SU-DHL-6 (cell line): Measurements from ENCODE around the gene MROH2A.

ENCODE experiments used
- H2AFZ ChIP-seq: fragments of 200-600 bp; sonication (generic); 2 replicates; pipeline ENCODE4 v1.6.1; 2014; ENCODE audit warnings: low read depth, mild to moderate bottlenecking, moderate library complexity, mixed read lengths, antibody characterized with exemption, low read length; ENCODE audit not compliant: severe bottlenecking
- H3F3A ChIP-seq: fragments of 200-600 bp; shearing (Covaris generic); 2 replicates; pipeline ENCODE4 v1.6.0; 2016; ENCODE audit warnings: antibody characterized with exemption, mild to moderate bottlenecking; ENCODE audit not compliant: insufficient read depth
- H3K27ac ChIP-seq: fragments of 200-600 bp; sonication (generic); 2 replicates; pipeline ENCODE4 v1.5.1; 2016; ENCODE audit warnings: low read depth, mild to moderate bottlenecking, low read length, moderate library complexity, mixed read lengths
- H3K27me3 ChIP-seq: fragments of 200-600 bp; sonication (generic), shearing (Covaris generic); 2 replicates; pipeline ENCODE4 v1.6.0; 2014; ENCODE audit warnings: mild to moderate bottlenecking, low read length
- H3K36me3 ChIP-seq: fragments of 200-600 bp; sonication (generic); 2 replicates; pipeline ENCODE4 v1.6.1; 2014; ENCODE audit warnings: mild to moderate bottlenecking, low read length, mixed read lengths
- H3K4me2 ChIP-seq: fragments of 300-600, 200-600 bp; shearing (Covaris generic), sonication (generic); 2 replicates; pipeline ENCODE4 v1.6.0; 2014; ENCODE audit warnings: low read length, low read depth, mild to moderate bottlenecking; ENCODE audit not compliant: poor library complexity, severe bottlenecking
- H3K4me3 ChIP-seq: fragments of 200-600 bp; sonication (generic); 2 replicates; pipeline ENCODE4 v1.5.1; 2014; ENCODE audit warnings: antibody characterized with exemption, low read length, mild to moderate bottlenecking, mixed read lengths; ENCODE audit not compliant: insufficient read depth, poor library complexity, severe bottlenecking
- H3K79me2 ChIP-seq: fragments of 200-600 bp; sonication (generic); 2 replicates; pipeline ENCODE4 v1.6.1; 2014; ENCODE audit warnings: mild to moderate bottlenecking, low read length, moderate library complexity; ENCODE audit not compliant: insufficient read depth
- H3K9ac ChIP-seq: fragments of 200-600 bp; sonication (generic); 2 replicates; pipeline ENCODE4 v1.7.0; 2014; ENCODE audit warnings: mild to moderate bottlenecking, low read length
- H3K9me2 ChIP-seq: fragments of 200-600 bp; sonication (generic); replicated peaks from 2 replicates; pipeline ENCODE4 v1.6.1; 2014; ENCODE audit warnings: low read length; ENCODE audit not compliant: insufficient read depth
- H3K9me3 ChIP-seq: fragments of 200-600 bp; sonication (generic); 2 replicates; pipeline ENCODE4 v1.6.1; 2014; ENCODE audit warnings: low read length, mixed read lengths; ENCODE audit not compliant: insufficient read depth
- H4K20me1 ChIP-seq: fragments of 200-600 bp; sonication (generic); 2 replicates; pipeline ENCODE4 v1.6.1; 2014; ENCODE audit warnings: low read depth, mild to moderate bottlenecking, antibody characterized with exemption, low read length, moderate library complexity, mixed read lengths
- EZH2phosphoT487 ChIP-seq: fragments of 200-600 bp; sonication (generic), shearing (Covaris generic); conservative IDR thresholded peaks from 2 replicates; pipeline ENCODE4 v1.6.1; 2018; ENCODE audit warnings: mild to moderate bottlenecking, antibody characterized with exemption, low read length, moderate library complexity, mixed read lengths
- TF ChIP-seq, protein P1 (sequence below): fragments of 200-600 bp; sonication (generic); IDR thresholded peaks from one replicate; pipeline ENCODE4 v1.5.1; 2017; ENCODE audit warnings: antibody characterized with exemption, mild to moderate bottlenecking, low read length, moderate library complexity; ENCODE audit not compliant: insufficient read depth, poor library complexity, severe bottlenecking

The MROH2A gene

DNA sequence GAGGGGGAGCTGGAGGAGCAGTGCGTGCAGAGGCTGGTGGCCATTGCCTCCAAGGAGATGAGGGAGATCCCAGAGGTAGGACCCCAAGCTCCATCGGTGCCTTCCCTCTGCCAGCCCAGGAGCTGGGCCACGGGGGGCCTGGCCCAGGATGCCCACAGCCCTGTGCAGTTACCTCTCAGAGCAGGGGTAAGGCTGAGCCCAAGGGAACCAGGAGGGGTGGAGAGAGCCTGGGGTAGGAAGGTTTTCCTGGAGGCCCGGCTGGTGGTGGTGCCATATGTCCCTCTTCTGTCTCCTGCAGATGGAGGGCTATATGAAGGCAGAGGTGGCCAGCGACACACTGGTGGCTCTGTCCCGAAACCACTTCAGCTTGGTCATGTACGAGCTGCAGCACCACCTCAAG, 11.4 kb downstream of the MROH2A start:
- no peaks in the 10 kb centered on the region for H3K36me3 ChIP-seq
- H3K9me2 ChIP-seq = no peaks in the 10 kb centered on the region
- no peaks in the 10 kb centered on the region for H3K27me3 ChIP-seq
- no peaks in the 10 kb centered on the region for H3K79me2 ChIP-seq
- H4K20me1 ChIP-seq = no peaks in the 10 kb centered on the region
- no peak overlapping the region for H2AFZ ChIP-seq
- no peaks in the 10 kb centered on the region for H3F3A ChIP-seq
- no peak overlapping the region for H3K27ac ChIP-seq
- H3K9me3 ChIP-seq = no peaks in the 10 kb centered on the region
- no peak overlapping the region for H3K9ac ChIP-seq
- H3K4me2 ChIP-seq = no peak overlapping the region
- H3K4me3 ChIP-seq = no peak overlapping the region
- TF ChIP-seq EZH2phosphoT487 = no peak
- TF ChIP-seq, protein P1, sequence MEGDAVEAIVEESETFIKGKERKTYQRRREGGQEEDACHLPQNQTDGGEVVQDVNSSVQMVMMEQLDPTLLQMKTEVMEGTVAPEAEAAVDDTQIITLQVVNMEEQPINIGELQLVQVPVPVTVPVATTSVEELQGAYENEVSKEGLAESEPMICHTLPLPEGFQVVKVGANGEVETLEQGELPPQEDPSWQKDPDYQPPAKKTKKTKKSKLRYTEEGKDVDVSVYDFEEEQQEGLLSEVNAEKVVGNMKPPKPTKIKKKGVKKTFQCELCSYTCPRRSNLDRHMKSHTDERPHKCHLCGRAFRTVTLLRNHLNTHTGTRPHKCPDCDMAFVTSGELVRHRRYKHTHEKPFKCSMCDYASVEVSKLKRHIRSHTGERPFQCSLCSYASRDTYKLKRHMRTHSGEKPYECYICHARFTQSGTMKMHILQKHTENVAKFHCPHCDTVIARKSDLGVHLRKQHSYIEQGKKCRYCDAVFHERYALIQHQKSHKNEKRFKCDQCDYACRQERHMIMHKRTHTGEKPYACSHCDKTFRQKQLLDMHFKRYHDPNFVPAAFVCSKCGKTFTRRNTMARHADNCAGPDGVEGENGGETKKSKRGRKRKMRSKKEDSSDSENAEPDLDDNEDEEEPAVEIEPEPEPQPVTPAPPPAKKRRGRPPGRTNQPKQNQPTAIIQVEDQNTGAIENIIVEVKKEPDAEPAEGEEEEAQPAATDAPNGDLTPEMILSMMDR = no peak

DNA sequence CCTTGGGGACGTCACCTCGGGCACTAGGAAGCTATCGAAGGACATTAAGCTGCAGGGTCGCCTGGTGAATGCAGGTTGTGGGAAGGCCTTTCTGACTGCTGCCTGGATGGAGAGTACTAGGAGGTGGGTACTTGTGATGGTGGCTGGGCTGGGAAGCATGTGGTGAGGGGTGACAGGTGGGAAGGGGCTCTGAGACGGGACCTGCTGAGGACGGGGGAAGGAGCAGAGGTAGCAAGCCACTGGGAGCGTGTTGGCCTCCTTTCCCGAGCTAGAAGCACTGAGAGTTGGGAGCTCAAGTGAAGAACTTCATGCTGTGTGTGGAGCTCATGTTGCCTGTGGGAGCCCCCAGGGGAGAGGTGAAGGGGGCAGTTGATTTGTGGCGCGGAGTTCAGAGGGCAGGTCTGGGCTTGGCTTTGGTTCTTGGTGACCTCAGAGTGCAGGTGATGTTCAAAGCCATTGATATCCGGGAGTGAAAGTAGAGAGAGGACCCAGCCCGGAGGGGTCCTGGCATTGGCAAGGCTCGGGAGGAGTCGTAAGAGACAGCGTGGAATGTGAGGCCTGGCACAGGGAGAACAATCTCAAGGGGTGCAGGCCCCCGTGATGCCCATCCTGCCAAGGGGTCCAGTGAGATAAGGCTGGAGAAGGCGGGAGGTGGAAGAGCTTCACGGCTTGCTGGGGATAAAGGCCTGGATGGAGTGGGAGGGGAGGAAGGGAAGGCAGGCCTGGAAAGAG, 13.2 kb downstream of the MROH2A start:
- no peak for TF ChIP-seq EZH2phosphoT487
- TF ChIP-seq, protein P1 = no peak
- no peaks in the 10 kb centered on the region for H4K20me1 ChIP-seq
- H3K27ac ChIP-seq = no peak overlapping the region
- H3K9me2 ChIP-seq = no peaks in the 10 kb centered on the region
- H3K9me3 ChIP-seq = no peaks in the 10 kb centered on the region
- no peak overlapping the region for H3K4me3 ChIP-seq
- no peaks in the 10 kb centered on the region for H3F3A ChIP-seq
- no peaks in the 10 kb centered on the region for H3K79me2 ChIP-seq
- no peaks in the 10 kb centered on the region for H3K36me3 ChIP-seq
- no peak overlapping the region for H3K4me2 ChIP-seq
- no peak overlapping the region for H3K9ac ChIP-seq
- no peaks in the 10 kb centered on the region for H3K27me3 ChIP-seq
- no peak overlapping the region for H2AFZ ChIP-seq

DNA sequence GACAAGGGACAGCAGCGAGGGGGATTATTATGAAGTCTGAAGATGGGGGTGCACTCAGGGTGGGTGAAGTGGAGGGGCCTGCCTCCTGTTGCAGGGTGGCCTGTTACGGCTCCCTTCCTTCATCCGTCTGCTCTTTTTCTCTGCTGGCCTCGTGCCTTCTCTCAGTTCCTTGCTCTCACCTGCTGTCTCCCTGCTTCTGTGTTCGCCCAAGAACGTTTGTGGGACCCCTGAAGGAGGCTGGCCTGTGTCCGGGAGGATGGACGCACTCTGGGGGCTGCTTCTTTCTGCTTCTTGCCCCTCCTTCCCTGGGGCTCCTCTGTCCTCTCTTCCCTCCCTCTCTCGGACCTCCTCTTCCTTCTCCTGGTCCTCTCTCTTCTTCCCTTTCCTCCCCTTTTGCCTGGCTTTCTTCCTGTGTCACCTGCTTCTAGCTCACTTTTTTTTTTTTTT, 13.8 kb downstream of the MROH2A start:
- no peak overlapping the region for H2AFZ ChIP-seq
- no peaks in the 10 kb centered on the region for H3K36me3 ChIP-seq
- no peaks in the 10 kb centered on the region for H3K9me3 ChIP-seq
- H3K4me3 ChIP-seq = no peak overlapping the region
- H3K9ac ChIP-seq = no peak overlapping the region
- TF ChIP-seq, protein P1 = no peak
- TF ChIP-seq EZH2phosphoT487 = no peak
- no peaks in the 10 kb centered on the region for H3K9me2 ChIP-seq
- H4K20me1 ChIP-seq = no peaks in the 10 kb centered on the region
- no peak overlapping the region for H3K27ac ChIP-seq
- H3K27me3 ChIP-seq = no peaks in the 10 kb centered on the region
- no peak overlapping the region for H3K4me2 ChIP-seq
- H3F3A ChIP-seq = no peaks in the 10 kb centered on the region
- H3K79me2 ChIP-seq = no peaks in the 10 kb centered on the region
